Measurements from ENCODE around the gene SEMA3G.
A peak's percentile ranks its signal among the peaks of the same experiment; 100 is the strongest.

DNA sequence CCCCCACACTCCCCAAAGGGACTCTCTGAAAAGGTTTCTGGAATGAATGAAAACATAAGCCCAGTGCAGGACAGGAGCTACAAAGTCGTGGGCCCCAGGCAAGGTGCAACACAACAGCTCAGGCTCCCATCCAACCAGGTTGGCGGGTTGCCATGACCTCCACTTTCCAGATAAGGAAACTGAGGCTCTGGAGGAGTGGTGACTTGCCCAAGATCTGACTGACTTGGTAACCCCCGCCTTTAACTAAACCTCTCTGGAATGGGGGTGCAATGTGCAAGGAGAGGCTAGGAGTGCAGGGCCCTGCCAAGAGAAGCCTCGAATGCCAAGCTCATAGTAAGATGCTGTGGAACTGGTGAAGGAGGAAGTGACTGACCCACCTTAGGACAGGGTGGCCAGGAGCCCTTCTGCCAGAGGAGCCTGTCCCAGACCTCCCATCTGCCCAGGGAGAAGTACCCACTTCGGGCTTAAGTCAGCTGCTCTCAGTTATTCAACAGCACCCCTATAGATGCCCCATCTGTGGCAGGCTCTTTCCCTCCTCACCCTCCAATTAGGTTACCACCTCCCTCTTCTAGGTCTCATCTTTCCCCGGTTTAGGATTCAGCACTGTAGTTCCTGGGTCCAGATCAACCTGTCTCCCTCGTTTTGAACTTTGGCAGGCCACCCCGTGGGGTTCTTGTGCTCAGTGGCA, 9.5 kb upstream of the SEMA3G start:
- TF ChIP-seq SPI1 (IDR thresholded peaks at IDR 0.05; ENCODE audit: borderline replicate concordance, low read depth) = peak; percentile 43; the same call in 1 of the 2 replicates
- TF ChIP-seq, protein P1, sequence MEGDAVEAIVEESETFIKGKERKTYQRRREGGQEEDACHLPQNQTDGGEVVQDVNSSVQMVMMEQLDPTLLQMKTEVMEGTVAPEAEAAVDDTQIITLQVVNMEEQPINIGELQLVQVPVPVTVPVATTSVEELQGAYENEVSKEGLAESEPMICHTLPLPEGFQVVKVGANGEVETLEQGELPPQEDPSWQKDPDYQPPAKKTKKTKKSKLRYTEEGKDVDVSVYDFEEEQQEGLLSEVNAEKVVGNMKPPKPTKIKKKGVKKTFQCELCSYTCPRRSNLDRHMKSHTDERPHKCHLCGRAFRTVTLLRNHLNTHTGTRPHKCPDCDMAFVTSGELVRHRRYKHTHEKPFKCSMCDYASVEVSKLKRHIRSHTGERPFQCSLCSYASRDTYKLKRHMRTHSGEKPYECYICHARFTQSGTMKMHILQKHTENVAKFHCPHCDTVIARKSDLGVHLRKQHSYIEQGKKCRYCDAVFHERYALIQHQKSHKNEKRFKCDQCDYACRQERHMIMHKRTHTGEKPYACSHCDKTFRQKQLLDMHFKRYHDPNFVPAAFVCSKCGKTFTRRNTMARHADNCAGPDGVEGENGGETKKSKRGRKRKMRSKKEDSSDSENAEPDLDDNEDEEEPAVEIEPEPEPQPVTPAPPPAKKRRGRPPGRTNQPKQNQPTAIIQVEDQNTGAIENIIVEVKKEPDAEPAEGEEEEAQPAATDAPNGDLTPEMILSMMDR (IDR thresholded peaks at IDR 0.05; ENCODE audit: insufficient read depth, low read length) = no peak
- no peak for TF ChIP-seq REST (IDR thresholded peaks at IDR 0.05; ENCODE audit: insufficient replicate concordance, low read depth)
- TF ChIP-seq POLR2AphosphoS5 (IDR thresholded peaks at IDR 0.05; ENCODE audit: low read depth) = no peak

All from HL-60 (cell line).